ENCODE data around the gene NECTIN3. TPM values are rescaled to one million over a fixed set of nuclear protein-coding genes. Genes with fewer than 3 reads are reported as not detected.

NECTIN3 gene
- total and polyA plus RNA-seq, 2 of the 4 experiments (the other 2 are of a cell fraction), result 34.7 to 155 TPM

- H3K4ac ChIP-seq (ENCODE audit: low read depth, low read length), result no peak overlapping the region
- 100% methylated on average over 1 of the region's 1 CpG; no CpG with 5 or more reads in 1 of the 2 experiments for WGBS, 2 experiments (ENCODE audit: extremely low coverage in 2 of 2, insufficient read length in 1 of 2)
- ChIA-PET CTCF (no interaction called here), POLR2A (ENCODE audit: unreplicated experiment) (no interaction called here)
- DNase-seq (no peak), ATAC-seq (ENCODE audit: low read depth) (no peak)
- no peak overlapping the region for H2BK120ac ChIP-seq (ENCODE audit: low read depth, low read length)
- no peak overlapping the region for H4K8ac ChIP-seq (ENCODE audit: low read depth in 2 of 2, low read length in 2 of 2)
- H2AK5ac ChIP-seq (ENCODE audit: low read depth, low read length), result no peak overlapping the region
- H3K27ac ChIP-seq (ENCODE audit: insufficient read depth, low read length), result no peak overlapping the region
- H3K79me1 ChIP-seq (ENCODE audit: low read depth in 1 of 2, low read length in 2 of 2), result no peaks in the 10 kb centered on the region
- intact Hi-C loops (cut with micrococcal nuclease) (no loop called here), in situ Hi-C loops (cut with MboI; ENCODE audit: low sequenced_read_pairs) (no loop called here), dilution Hi-C loops (cut with HindIII; ENCODE audit: low sequenced_read_pairs, unreplicated experiment) (no loop called here)
- H3K4me1 ChIP-seq (ENCODE audit: control insufficient read depth, insufficient read depth, low read length), result peaks cover 3% of the 10 kb centered on the region; the same call in 1 of the 2 replicates
- H2AFZ ChIP-seq (replicated peaks; ENCODE audit: low read length, poor library complexity), result no peak overlapping the region
- no peak overlapping the region for H3K9ac ChIP-seq (ENCODE audit: low read depth, low read length)
- no TSS peak for BruUV-seq (replicated peaks)
- H2BK5ac ChIP-seq (ENCODE audit: low read depth, low read length, poor library complexity, severe bottlenecking), result no peak overlapping the region
- H3K36me3 ChIP-seq (ENCODE audit: control insufficient read depth, insufficient read depth, low read length), result no peaks in the 10 kb centered on the region
- H3K27me3 ChIP-seq (ENCODE audit: control insufficient read depth, insufficient read depth, low read length), result no peaks in the 10 kb centered on the region
- no peak overlapping the region for H4K5ac ChIP-seq (ENCODE audit: low read depth, low read length)
- no peak overlapping the region for H3K4me2 ChIP-seq (ENCODE audit: low read depth, low read length)
- no peak overlapping the region for H2BK15ac ChIP-seq (ENCODE audit: low read depth, low read length)
- no peaks in the 10 kb centered on the region for H4K20me1 ChIP-seq (ENCODE audit: insufficient read depth, low read length)
- no peak overlapping the region for H4K91ac ChIP-seq (ENCODE audit: insufficient read depth, low read depth, low read length)
- no peak overlapping the region for H3K23ac ChIP-seq (ENCODE audit: low read depth, low read length)
- H3K56ac ChIP-seq (ENCODE audit: extremely low read depth, insufficient read depth, low read length), result no peak overlapping the region
- H3K9me1 ChIP-seq (ENCODE audit: insufficient read depth, low read length), result no peaks in the 10 kb centered on the region
- no peak overlapping the region for H3K14ac ChIP-seq (replicated peaks; ENCODE audit: low read depth, low read length)
- no peak overlapping the region for H3K4me3 ChIP-seq (ENCODE audit: insufficient read depth, low read depth, low read length)
- no peak overlapping the region for H2AK9ac ChIP-seq (replicated peaks; ENCODE audit: low read depth, low read length, poor library complexity)
- no peak overlapping the region for H2BK20ac ChIP-seq (ENCODE audit: low read depth, low read length)
- TF ChIP-seq SMC3 (IDR thresholded peaks at IDR 0.05; ENCODE audit: low read depth, low read length) (no peak), POLR2A (IDR thresholded peaks at IDR 0.05; ENCODE audit: low read depth, low read length) (no peak), CTCF (conservative IDR thresholded peaks at IDR 0.05; ENCODE audit: low read depth, low read length) (no peak), RAD21 (IDR thresholded peaks at IDR 0.05; ENCODE audit: low read length) (no peak), USF2 (IDR thresholded peaks at IDR 0.05; ENCODE audit: low read depth, low read length) (no peak), NFE2L2 (IDR thresholded peaks at IDR 0.05; ENCODE audit: low read depth, low read length) (no peak), RFX5 (IDR thresholded peaks at IDR 0.05; ENCODE audit: low read depth, low read length) (no peak), CEBPB (IDR thresholded peaks at IDR 0.05; ENCODE audit: low read depth, low read length) (no peak), MXI1 (IDR thresholded peaks at IDR 0.05; ENCODE audit: borderline replicate concordance, low read depth, low read length) (no peak), ELK1 (IDR thresholded peaks at IDR 0.05; ENCODE audit: borderline replicate concordance, low read depth, low read length) (no peak)
- no peak overlapping the region for H3K18ac ChIP-seq (ENCODE audit: low read depth, low read length)
- H3K9me3 ChIP-seq (ENCODE audit: control insufficient read depth, insufficient read depth, low read length), result no peaks in the 10 kb centered on the region
These were observed 147.0 kb downstream of the NECTIN3 start for GRCh38 chr3:111218615-111219014.

All from IMR-90 (cell line).